Panc1 (cell line): ENCODE results near the gene QRFPR. TPM values are rescaled to one million over a fixed set of nuclear protein-coding genes. Genes with fewer than 3 reads are reported as not detected.

ENCODE experiments used
- ATAC-seq: fragments of 200-7000 bp; cut with Tn5 transposase; 2 replicates; pipeline ENCODE4 v1.9.1; 2020; ENCODE audit warnings: mild to moderate bottlenecking, moderate library complexity
- BruUV-seq: library from RNA; stranded (reverse); fragments of 400-500 nt; replicated peaks from 2 replicates; lab custom pipeline; 2021; lab: Mats Ljungman, UMichigan
- CTCF ChIA-PET: fragments of 300-600 bp; sonication (Branson Sonifier 250); formaldehyde crosslinking; loops from one replicate; lab custom pipeline; 2022; ENCODE audit warnings: antibody characterized with exemption; lab: Charles Lee
- POLR2A ChIA-PET: fragments of 300-600 bp; sonication (Branson Sonifier 250); formaldehyde crosslinking; loops from one replicate; lab custom pipeline; 2022; ENCODE audit warnings: antibody characterized with exemption; lab: Charles Lee
- DNase-seq: peaks from one replicate; pipeline ENCODE4 v3.0.0-alpha.2; 2010; ENCODE audit warnings: low read depth, low spot score
- H3K27ac ChIP-seq: 2 replicates; pipeline ENCODE4 v1.5.1; 2011; ENCODE audit warnings: mild to moderate bottlenecking, low read length, inconsistent platforms
- H3K27me3 ChIP-seq: fragments of 200-500 bp; sonication (Bioruptor generic); 2 replicates; pipeline ENCODE4 v1.6.0; 2014; ENCODE audit warnings: low read length, inconsistent platforms; ENCODE audit not compliant: control insufficient read depth, insufficient read depth
- H3K36me3 ChIP-seq: fragments of 200-500 bp; sonication (Bioruptor generic); 2 replicates; pipeline ENCODE4 v1.5.1; 2014; ENCODE audit warnings: inconsistent platforms, mild to moderate bottlenecking, low read length, moderate library complexity; ENCODE audit not compliant: control insufficient read depth, insufficient read depth
- H3K4me1 ChIP-seq: 2 replicates; pipeline ENCODE4 v1.5.1; 2011; ENCODE audit warnings: inconsistent platforms, mild to moderate bottlenecking, low read length, moderate library complexity; ENCODE audit not compliant: control insufficient read depth, insufficient read depth
- H3K4me3 ChIP-seq, 2 experiments: 2 replicates each; pipeline ENCODE4 v1.5.1; 2011 to 2012; ENCODE audit warnings: low read depth in 2 of 2, low read length in 2 of 2, mild to moderate bottlenecking in 2 of 2, inconsistent platforms in 1 of 2, moderate library complexity in 1 of 2
- H3K9me3 ChIP-seq: fragments of 200-500 bp; sonication (Bioruptor generic); 2 replicates; pipeline ENCODE4 v1.5.1; 2014; ENCODE audit warnings: low read depth, mild to moderate bottlenecking, inconsistent platforms, low read length, moderate library complexity; ENCODE audit not compliant: control insufficient read depth, insufficient read depth
- POLR2AphosphoS5 ChIP-seq: IDR thresholded peaks from 2 replicates; pipeline ENCODE4 v1.6.1; 2012; ENCODE audit warnings: mild to moderate bottlenecking, low read depth, low read length, moderate library complexity
- SIN3A ChIP-seq: IDR thresholded peaks from 2 replicates; pipeline ENCODE4 v1.6.1; 2012; ENCODE audit warnings: low read depth, mild to moderate bottlenecking, low read length, moderate library complexity, borderline replicate concordance; ENCODE audit not compliant: insufficient read depth
- TCF7L2 ChIP-seq: IDR thresholded peaks from 2 replicates; pipeline ENCODE4 v1.6.1; 2011; ENCODE audit warnings: mild to moderate bottlenecking, low read depth, low read length, inconsistent platforms
- in situ Hi-C: cut with HindIII; loops from 2 replicates; pipeline ENCODE4 v1.10.0; 2016; ENCODE audit warnings: low sequenced_read_pairs, low pct_unique_long_range_greater_than_20kb
- intact Hi-C: fragments of 100-400 bp; cut with micrococcal nuclease; formaldehyde crosslinking; loops from one replicate; pipeline ENCODE4 v1.10.0; 2022; ENCODE audit not compliant: unreplicated experiment
- total RNA-seq: library from RNA; stranded (reverse); gene quantifications from one replicate; pipeline ENCODE4 v1.2.1, GENCODE V29; 2021; ENCODE audit not compliant: unreplicated experiment
- TF ChIP-seq, protein P1 (sequence below): fragments of 450-650 bp; IDR thresholded peaks from 2 replicates; pipeline ENCODE4 v1.5.1; 2017; ENCODE audit warnings: mild to moderate bottlenecking
- TF ChIP-seq, protein P2 (sequence below), 2 experiments: IDR thresholded peaks; 2 replicates each; pipeline ENCODE4 v1.6.1; 2011 to 2012; ENCODE audit warnings: low read depth in 2 of 2, control low read depth in 1 of 2, low read length in 1 of 2, mild to moderate bottlenecking in 1 of 2, moderate library complexity in 1 of 2; ENCODE audit not compliant: insufficient read depth in 1 of 2

Gene QRFPR
- total RNA-seq, 1 experiment from 2014 or later = not detected

DNA sequence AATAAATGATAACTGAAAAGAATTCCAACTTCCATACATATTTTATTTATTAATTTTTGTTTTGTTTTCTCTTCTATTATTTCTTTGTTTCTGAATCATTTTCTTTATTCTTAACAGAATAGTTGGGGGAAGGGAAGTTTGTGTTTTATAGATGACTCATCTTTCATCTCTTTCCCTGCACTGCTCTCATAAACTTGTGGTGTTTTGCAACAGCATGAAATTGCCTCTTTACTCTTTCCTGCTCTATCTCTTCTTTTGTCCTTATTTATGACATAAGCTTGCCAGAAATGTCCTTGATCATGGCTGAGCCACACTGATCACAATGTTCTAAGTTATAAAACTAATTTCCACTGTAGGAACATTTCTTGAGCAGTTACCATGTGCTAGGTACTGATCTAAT is 22.3 kb downstream of the QRFPR start:
- ChIA-PET POLR2A (no interaction called here), CTCF (no interaction called here)
- no peaks in the 10 kb centered on the region for H3K36me3 ChIP-seq
- no TSS peak for BruUV-seq
- H3K4me1 ChIP-seq = no peaks in the 10 kb centered on the region
- no peaks in the 10 kb centered on the region for H3K27me3 ChIP-seq
- H3K27ac ChIP-seq = no peak overlapping the region
- DNase-seq (no peak), ATAC-seq (no peak)
- no peak overlapping the region for H3K4me3 ChIP-seq
- no peaks in the 10 kb centered on the region for H3K9me3 ChIP-seq
- no peak for TF ChIP-seq TCF7L2
- no peak for TF ChIP-seq POLR2AphosphoS5
- TF ChIP-seq, protein P1, sequence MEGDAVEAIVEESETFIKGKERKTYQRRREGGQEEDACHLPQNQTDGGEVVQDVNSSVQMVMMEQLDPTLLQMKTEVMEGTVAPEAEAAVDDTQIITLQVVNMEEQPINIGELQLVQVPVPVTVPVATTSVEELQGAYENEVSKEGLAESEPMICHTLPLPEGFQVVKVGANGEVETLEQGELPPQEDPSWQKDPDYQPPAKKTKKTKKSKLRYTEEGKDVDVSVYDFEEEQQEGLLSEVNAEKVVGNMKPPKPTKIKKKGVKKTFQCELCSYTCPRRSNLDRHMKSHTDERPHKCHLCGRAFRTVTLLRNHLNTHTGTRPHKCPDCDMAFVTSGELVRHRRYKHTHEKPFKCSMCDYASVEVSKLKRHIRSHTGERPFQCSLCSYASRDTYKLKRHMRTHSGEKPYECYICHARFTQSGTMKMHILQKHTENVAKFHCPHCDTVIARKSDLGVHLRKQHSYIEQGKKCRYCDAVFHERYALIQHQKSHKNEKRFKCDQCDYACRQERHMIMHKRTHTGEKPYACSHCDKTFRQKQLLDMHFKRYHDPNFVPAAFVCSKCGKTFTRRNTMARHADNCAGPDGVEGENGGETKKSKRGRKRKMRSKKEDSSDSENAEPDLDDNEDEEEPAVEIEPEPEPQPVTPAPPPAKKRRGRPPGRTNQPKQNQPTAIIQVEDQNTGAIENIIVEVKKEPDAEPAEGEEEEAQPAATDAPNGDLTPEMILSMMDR = no peak
- TF ChIP-seq SIN3A = no peak
- TF ChIP-seq, protein P2, sequence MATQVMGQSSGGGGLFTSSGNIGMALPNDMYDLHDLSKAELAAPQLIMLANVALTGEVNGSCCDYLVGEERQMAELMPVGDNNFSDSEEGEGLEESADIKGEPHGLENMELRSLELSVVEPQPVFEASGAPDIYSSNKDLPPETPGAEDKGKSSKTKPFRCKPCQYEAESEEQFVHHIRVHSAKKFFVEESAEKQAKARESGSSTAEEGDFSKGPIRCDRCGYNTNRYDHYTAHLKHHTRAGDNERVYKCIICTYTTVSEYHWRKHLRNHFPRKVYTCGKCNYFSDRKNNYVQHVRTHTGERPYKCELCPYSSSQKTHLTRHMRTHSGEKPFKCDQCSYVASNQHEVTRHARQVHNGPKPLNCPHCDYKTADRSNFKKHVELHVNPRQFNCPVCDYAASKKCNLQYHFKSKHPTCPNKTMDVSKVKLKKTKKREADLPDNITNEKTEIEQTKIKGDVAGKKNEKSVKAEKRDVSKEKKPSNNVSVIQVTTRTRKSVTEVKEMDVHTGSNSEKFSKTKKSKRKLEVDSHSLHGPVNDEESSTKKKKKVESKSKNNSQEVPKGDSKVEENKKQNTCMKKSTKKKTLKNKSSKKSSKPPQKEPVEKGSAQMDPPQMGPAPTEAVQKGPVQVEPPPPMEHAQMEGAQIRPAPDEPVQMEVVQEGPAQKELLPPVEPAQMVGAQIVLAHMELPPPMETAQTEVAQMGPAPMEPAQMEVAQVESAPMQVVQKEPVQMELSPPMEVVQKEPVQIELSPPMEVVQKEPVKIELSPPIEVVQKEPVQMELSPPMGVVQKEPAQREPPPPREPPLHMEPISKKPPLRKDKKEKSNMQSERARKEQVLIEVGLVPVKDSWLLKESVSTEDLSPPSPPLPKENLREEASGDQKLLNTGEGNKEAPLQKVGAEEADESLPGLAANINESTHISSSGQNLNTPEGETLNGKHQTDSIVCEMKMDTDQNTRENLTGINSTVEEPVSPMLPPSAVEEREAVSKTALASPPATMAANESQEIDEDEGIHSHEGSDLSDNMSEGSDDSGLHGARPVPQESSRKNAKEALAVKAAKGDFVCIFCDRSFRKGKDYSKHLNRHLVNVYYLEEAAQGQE (IDR thresholded peaks at IDR 0.05; ENCODE audit: insufficient read depth in 1 of 2, low read depth in 2 of 2, low read length in 1 of 2) = no peak
- intact Hi-C loops = no loop called here
- in situ Hi-C loops = no loop called here

DNA sequence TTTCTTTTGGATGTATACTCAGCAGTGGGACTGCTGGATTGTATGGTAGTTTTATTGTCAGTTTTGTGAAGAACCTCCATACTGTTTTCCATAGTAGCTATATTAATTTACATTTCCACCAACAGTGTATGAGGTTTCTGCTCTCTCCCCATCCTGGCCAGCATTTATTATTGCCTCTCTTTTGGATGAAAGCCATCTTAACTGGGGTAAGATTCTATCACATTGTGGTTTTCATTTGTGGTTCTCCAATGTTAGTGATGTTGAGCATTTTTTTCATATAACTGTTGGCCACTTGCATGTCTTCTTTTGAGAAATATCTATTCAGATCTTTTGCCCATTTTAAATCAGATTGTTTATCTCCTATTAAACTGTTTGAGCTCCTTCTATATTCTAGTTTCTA is 27.6 kb downstream of the QRFPR start:
- TF ChIP-seq SIN3A (no peak), POLR2AphosphoS5 (no peak), TCF7L2 (no peak)
- TF ChIP-seq, protein P2 (IDR thresholded peaks at IDR 0.05; ENCODE audit: insufficient read depth in 1 of 2, low read depth in 2 of 2, low read length in 1 of 2) = no peak
- TF ChIP-seq, protein P1 = no peak
- BruUV-seq = no TSS peak
- in situ Hi-C loops (no loop called here), intact Hi-C loops (no loop called here)
- ATAC-seq (no peak), DNase-seq (no peak)
- ChIA-PET CTCF (no interaction called here), POLR2A (no interaction called here)
- H3K9me3 ChIP-seq = no peaks in the 10 kb centered on the region
- no peaks in the 10 kb centered on the region for H3K4me1 ChIP-seq
- H3K27ac ChIP-seq = no peak overlapping the region
- no peak overlapping the region for H3K4me3 ChIP-seq
- no peaks in the 10 kb centered on the region for H3K27me3 ChIP-seq
- no peaks in the 10 kb centered on the region for H3K36me3 ChIP-seq
